ENCODE results near the gene FAM111A.

The FAM111A gene

DNA sequence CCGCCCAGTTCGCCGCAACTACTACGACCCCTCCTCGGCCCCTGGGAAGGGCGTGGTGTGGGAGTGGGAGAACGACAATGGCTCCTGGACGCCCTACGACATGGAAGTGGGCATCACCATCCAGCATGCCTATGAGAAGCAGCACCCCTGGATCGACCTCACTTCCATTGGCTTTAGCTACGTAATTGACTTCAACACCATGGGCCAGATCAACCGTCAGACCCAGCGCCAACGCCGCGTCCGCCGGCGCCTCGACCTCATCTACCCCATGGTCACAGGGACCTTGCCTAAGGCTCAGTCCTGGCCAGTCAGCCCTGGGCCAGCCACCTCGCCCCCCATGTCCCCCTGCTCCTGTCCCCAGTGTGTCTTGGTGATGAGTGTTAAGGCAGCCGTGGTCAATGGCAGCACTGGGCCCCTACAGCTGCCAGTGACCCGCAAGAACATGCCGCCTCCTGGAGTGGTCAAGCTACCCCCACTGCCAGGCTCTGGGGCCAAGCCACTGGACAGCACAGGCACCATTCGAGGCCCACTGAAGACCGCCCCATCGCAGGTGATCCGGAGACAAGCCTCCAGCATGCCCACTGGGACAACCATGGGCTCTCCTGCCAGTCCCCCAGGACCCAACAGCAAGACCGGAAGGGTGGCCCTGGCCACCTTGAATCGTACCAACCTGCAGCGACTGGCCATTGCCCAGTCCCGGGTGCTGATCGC is 39.2 kb downstream of the FAM111A start:
- no peak for DNase-seq

DNA sequence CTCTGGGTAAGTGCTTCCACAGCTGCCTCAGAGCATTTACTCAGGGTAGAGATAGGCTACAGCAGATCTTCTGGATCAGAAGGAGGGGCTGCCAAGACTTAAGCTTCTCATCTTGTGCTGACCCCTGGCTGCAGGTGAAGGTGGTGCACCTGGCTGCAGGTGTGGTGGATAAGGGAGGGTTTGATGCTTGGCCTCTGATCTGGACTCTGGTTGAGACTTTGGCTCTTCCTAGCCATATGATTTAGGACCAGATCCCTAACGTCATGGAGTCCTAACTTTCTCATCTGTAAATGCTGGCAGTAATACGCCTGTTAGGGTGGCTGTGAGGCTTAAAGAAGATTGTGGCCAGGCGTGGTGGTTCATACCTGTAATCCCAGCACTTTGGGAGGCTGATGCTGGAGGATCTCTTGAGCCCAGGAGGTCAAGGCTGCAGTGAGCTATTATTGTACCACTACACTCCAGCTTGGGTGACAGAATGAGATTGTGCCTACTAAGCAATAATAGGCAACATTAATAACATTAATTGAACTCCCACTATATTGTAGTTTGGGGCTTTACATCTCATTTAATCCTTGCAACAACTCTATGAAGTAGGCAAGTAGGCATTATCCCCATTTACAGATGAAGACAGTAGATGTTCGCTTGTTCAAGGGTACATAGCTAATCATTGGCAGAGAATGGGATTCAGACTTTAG is 39.9 kb downstream of the FAM111A start:
- DNase-seq = no peak

DNA sequence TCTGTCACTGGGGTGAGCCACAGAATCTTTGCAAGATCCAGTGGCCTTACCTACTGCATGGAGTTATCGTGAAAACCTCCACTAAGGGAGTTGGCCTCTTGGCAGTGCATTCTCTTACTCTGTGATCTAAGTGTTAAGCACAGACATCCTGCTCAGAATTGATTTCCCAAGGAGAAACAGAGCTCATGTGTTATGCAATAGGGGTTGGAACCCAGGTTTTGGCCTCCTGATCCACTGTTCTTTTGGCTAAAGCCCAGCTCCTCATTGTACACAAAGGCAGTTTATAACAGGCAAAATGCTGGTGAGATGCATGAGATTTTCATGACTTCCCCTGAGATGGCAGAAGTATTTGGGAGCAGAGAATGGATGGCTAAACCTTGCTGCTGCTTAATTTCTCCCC is 41.1 kb downstream of the FAM111A start:
- no peak for DNase-seq

DNA sequence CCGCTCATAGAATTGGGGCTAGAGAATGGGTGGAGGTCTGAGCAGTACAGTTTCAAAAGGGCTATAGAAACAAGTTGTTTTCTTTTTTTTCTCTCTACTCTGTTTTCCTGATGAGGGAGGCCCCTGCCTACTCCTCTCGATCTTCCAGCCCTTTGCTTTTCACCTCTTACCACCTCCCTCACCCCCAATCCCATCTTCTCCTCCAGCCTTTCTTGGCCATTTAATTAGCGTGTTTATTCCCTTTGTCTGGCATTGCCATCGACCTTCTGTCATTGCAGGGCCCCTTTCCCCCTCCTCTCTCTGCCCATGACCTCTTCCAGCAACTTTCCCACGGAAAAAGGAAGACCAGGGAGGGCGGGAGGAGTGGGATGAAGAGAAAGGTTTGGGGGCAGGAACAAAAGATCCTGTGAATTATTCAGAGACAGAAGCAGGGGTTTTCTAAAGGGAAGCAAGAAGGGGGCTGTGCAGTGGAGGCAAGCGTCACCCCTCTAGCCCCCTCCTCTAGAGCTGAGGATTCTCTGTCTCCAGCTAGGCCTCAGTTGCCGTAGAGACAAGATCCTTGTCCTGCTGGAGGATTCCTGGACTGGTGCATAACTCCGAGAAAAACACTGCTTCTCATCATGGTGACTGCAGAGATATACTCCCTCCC is 42.2 kb downstream of the FAM111A start:
- DNase-seq = no peak

DNA sequence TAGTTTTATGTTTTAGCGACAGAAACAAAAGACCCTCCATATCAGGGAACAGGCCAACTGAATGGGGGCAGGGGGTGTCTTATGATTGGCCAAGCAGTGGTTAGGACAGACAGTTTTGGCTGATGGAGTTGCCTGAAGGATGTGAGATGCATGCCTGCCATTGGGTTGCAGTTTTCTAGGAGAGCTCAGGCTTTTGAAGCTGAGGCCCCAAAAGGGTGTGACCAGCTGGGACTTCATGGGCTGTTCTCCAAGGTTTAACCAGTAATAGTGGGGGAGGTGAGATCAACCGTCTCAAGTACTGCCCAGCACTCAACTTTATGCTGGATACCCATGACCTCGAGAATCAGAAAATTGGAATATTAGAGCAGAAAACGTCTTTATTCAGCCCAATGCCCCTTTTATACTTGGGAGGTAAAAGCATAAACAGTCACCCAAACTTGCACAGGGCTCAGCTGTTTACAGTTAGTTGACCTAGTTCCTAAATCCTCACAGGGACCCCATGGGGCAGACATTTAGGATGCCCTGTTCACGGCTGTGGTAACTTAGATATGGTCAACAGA is 42.8 kb downstream of the FAM111A start:
- DNase-seq = no peak

DNA sequence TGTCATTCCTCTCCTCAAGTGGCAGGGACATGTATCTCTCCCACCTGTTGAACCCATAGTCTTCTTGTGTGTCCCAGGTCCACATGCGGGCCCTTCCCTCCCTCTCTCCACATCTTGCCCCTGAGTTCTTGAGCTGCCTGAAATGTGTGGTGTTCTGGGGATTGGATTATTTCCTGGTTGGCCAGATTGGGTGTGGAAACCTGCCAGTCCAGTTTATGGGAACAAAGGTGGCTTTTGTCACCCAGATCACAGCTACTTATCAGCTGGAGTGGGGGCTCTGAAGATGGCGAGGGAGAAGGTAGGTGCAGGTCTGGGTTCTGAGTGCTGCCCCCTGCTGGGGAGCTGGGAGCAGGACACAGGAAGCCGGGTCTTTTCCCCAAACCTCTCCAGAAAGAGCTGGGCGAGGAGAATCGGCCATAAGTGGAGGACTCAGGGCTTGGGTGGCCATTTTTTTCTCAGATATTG is 43.5 kb downstream of the FAM111A start:
- DNase-seq = no peak

DNA sequence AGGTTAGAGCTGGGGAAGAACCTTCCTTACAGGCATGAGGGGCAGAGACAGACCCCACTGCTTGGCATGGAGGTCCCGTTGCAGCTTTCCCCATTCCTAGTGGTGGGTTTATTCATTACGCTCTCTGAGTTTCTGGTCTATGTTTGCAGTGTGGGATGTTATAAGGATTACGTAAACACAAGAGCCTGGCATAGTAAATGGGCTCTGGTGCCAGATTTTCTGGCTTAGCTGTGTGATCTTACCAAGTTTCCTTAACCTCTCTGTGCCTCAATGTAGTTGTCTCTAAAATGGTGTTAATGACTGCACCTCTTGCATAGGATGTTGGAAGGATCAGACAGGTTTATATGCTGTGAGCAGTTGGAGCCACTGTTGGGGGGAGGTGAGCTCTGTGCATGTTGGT is 44.4 kb downstream of the FAM111A start:
- DNase-seq = no peak

DNA sequence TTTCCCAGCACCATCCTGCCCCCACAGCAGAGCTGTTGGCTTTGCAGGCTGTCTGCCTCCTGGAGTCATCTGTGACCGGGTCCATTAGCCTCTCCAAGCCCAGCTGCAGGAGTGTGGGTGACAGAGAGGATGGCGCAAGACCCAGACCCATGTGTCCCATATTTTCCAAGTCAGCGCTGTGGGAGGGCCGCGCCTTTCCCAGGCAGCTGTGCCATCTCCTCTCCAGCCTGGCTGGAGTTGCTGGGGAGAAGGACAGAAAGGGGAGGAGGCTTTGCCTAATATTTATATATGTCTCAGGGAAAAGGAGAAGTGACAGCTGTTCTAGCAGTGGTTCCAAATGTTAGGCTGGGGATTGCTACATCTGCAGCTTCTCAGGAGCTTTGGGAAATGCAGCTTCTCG is 44.9 kb downstream of the FAM111A start:
- DNase-seq = no peak

DNA sequence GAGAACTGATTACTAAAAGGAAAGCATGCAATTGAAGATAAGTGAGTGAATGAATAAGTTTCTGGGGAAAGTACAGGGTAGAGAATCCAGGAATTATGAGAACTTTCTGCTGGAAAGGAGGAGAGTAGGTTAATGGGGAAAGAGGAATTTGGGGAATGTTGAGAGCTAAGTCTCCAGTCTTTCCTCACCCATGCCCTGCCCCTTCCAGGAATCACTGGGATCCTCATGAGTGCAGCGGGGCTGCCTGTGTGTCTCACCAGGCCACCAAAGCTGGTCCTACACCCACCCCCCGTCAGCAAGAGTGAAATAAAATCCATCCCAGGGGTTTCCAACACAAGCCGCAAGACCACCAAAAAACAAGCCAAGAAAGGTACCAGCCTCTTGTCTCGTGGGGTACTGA is 46.3 kb downstream of the FAM111A start:
- DNase-seq = no peak

DNA sequence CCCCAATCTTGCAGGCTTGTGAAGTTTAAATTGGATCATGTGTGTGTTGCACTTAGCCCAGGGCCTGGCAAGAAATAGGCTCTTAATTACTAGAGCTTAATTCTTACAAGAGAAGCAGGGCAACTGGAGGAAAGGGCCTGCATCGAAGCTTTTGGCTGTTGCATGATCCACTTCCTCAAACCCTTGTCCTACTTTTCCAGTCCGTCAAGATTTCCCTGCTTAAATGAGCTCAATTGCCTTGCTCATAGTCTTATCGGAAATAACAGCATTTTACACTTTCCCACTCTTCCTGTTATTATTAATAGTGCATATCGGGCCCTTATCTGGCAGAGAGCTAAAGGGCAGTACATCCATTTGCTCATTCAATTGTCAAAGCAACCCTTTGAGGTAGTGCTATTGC is 47.3 kb downstream of the FAM111A start:
- no peak for DNase-seq

DNA sequence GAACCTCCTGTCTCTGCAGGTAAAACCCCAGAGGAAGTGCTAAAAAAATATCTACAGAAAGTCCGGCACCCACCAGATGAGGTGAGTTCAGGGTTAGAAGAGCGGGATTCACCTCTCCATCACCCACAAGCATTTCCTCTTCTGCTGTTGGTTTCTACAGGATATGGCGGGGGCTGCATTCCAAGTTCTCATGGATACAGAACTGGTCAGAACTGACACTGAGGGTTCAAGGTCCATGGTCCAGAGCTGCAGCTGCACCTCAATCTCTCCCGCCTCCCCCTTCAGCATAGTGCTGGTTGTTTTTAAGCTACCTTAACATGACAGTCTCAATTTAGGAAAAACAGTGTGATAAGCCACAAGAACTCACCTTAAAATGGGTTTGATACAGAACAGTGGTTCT is 48.4 kb downstream of the FAM111A start:
- DNase-seq = no peak

DNA sequence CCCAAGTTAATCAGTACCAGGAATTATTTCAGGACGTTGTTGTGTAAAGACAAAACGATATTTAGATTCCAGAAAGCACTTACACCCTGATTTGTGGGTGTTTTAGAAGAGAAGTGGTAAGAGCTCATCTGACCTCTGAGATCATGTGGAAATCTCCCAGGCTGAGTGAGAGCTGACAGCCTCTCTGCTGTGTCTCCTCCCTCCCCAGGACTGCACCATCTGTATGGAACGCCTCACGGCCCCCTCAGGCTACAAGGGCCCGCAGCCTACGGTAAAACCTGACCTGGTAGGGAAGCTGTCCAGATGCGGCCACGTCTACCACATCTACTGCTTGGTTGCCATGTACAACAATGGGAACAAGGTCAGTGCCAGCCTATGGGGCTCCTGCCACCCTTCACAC is 49.2 kb downstream of the FAM111A start:
- DNase-seq = no peak

DNA sequence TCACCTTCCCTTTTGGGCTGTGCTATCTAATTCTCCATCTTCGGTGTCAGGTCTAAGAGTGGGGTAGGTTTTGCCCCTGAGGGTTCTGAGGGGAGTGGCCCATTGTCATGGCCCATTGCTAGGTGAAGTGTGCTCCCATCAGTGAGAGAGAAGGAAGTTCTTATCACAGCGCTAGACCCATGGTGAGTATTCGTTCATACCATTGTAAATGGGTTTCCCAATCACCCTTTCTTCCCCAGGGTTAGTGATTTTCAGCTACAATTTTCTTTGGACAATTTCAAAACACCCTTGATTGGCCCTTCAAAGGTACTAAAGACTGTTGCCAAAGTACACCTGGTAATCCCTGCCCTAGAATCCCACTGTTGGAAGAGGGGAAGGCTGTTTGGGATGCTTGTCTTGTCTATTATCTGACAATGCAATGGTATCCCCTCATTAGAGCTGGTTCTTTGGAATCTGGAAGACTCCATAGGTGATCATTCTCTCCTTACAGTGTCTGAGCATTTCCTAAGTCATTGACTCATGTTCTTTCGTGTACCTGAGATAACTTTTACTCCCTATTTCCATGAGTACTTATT is 49.9 kb downstream of the FAM111A start:
- DNase-seq = no peak

DNA sequence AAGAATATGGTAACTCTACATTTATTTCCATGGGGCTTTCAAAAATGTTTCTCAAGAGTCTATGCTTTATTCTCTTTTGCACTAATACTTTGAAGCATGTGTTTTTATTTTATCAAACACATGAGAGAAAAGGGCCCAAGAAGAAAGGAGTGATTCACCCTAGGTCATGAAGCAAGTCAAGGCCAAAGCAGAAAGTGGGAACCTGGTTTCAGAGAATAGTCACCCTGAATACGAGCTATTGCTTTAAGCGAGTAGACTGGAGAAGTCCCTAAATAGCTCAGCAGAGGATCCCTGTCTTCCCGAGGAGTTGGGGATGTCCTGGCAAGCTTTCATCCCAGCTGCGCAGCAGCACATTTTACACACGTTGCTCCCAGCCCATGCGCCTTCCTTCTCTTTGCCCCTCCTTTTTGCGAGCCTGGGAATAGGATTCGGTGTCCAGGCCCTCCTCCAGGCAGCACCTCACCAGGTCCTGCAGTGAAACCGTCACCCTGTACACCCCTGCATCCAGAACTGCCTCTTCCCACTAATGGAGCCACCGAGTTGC is 51.0 kb downstream of the FAM111A start:
- DNase-seq = no peak

DNA sequence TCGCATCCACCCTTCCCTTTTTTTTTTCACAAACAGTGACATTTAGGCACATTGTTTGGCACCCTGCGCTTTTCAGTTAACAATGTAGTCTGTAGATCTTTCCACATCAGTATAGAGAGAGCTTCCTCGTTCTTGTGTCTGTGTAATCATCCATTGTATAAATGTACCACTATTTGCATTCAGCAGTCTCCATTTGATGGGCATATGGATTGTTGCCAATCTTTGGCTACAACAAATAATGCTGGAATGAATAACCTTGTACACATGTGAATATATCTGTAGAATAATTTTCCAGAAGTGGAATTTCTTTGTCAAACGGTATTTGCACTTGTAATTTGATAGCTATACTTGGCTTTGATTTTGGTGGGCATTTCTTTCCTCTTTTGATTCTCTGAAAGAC is 52.9 kb downstream of the FAM111A start:
- no peak for DNase-seq

DNA sequence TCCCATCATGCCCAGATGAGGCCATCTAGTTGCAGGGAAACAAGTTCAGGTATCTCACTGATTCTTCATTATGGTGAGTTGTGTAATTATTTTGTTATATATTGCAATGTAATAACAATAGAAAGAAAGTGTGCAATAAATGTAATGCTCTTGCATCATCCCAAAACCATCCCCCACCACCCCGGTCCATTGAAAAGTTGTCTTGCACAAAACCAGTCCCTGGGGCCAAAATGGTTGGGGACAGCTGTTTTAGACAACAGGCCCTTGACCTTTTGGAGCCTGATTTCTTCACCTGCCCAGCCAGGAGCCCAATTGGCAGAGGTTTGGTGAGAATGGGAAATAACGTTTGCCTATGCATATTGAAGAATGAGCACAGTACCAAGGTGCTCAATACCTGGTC is 54.1 kb downstream of the FAM111A start:
- DNase-seq = no peak

DNA sequence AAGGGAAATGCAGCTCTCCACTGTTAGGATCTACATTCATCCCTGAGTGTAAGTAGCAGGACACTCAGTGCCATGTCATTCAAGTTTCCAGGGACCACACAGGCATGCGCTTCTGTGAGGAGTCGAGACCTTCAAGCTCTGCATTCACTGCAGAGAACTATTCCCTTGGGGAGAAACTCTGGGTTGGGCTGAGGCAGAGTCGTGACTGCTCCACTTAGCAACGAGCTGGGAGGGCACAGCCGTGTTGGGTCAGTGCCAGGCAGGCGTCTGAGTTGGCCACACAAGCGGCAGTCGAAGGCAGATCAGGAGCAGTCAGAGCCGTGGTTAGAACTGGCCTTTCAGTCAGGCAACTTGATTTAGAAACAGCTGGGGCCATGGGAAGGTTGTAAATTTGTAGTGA is 55.3 kb downstream of the FAM111A start:
- DNase-seq = no peak

DNA sequence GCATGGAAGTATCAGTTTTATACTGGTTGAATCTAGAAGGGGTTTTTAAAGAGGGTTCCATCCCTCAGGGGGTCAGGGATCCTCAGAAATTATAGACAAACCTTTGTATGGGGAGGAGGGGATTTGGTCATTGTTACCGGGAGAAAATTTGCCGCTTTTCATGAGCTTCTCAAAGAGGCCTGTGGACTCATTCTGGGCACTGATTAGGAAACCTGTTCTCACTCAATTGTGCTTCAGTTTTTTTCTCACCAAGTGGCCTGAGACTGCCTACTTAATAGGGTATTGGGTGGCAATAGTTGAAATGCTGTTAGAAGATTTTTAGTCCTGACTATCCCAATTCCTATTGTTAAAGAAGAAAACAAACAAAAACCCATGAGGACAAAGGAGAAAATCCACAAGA is 56.1 kb downstream of the FAM111A start:
- no peak for DNase-seq

DNA sequence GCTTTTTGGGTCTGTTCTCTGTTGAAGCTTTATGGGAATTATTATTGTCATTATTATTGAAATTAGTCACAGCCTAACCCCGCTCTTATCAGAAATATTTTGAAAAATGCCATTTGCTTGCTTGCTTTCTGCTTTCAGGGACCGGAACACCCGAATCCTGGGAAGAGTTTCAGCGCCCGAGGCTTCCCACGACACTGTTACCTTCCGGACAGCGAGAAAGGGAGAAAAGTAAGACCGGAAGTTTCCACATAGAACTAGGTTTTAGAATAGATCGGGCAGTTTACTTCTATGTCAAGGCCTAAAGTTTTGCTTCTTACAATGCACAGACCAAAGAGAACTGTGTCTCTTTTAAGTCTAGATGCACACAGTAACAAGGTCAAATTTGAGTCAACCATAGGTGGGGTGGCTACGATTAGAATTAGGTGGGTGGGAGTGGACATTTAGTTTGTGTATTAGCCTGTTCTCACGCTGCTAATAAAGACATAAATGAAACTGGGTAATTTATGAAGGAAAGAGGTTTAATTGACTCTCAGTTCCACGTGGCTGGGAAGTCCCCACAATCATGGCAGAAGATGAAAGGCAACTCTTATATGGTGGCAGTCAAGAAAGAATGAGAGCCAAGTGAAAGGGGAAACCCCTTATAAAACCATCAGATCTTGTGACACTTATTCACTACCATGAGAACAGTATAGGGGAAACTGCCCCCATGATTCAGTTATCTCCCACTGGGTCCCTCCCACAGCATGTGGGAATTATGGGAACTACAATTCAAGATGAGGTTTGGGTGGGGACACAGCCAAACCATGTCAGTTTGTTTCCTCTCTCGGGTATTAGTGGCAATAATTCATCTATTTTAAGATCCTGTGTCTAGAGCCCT is 57.1 kb downstream of the FAM111A start:
- no peak for DNase-seq

DNA sequence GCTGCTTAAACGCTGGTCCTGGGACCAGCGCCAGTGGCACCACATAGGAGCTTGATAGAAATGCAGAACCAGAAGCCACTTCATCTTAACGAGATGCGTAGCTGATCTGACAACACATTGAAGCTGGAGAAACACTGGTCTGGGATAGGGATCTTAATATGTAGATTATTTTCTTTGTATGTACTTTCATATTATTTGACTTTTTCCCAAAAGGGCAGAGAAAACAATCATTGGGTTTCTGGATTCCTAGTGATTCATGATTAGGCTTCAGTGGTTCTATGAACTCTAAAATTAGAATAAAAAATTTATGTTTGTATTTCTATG is 57.7 kb downstream of the FAM111A start:
- DNase-seq = no peak

DNA sequence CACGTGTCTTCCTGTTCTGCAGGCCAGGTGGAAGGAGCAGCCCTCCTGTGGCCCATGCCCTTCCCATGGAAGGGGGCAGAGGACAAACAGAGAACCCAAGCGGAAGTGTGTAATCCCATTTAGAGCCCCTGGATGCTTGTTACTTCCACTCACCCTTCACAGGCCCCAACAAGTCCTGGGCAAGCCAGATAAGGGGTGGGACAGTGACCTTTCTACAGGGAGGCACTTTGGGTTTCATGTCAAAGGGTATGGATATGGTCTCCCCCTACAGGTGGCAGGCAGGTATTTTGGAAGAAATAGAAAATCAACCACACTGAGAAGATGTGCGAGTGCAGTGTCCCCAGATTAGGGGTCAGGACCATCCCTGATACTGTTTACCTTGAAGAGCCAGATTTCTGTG is 58.7 kb downstream of the FAM111A start:
- no peak for DNase-seq
